Measurements from ENCODE around the gene KCNJ16.
"Not testable (repeated sequence)": the region's sequence is repeated elsewhere in the genome, so short reads cannot be mapped to it uniquely, and the experiment has no call there.

The KCNJ16 gene

GRCh38 chr17:70074956-70075355 lies at the start of gene KCNJ16:
Gene KCNJ16, plus strand, starts transcription at chr17:70075225. Its CDS starts 56,863 bp downstream, at chr17:70132088.
- no peak for DNase-seq (ENCODE audit: low read depth in 3 of 3)

DNA sequence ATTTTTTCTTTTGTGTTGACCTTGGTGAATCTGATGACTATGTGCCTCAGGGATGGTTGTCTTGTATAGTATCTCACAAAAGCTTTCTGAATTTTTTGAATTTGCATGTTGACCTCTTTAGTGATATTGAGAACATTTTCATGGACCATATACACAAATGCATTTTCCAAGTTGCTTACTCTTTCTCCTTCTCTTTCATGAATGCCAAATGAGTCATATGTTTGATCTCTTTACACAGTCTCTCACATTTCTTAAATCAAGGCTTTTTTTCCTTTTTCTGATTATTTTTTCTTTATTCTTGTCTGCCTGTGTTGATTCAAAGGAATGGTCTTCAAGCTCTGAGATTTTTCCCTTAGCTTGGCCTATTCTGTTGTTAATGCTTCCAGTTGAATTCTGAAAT lies 46.6 kb upstream of the KCNJ16 start:
- no peak for DNase-seq (ENCODE audit: low read depth in 3 of 3)

GRCh38 chr17:70028978-70029767 lies 45.9 kb upstream of the KCNJ16 start:
- DNase-seq (ENCODE audit: low read depth in 3 of 3): no peak

DNA sequence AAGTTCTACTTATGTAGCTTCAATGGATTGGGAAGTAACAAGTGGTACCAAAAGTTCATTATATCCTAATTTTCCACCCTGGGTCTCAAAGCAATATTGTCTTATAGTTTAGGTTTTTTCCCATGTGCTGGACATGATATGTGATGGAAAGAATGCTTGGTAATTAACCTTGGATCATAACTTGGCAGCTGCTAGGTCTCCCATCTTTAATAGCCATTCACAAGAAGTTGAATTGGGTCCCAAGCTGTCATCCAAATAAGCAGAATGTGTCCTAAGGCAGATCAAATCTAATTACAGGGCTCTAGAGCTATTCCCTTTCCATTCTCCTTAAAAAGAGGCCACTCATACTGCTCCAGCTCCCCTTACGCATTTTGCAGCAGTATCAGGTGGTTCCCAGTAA lies 44.7 kb upstream of the KCNJ16 start:
- DNase-seq (ENCODE audit: low read depth in 3 of 3): no peak

- no peak for DNase-seq (ENCODE audit: low read depth in 3 of 3)
These were observed 43.7 kb upstream of the KCNJ16 start for GRCh38 chr17:70031341-70031740.

- DNase-seq (ENCODE audit: low read depth in 3 of 3): no peak
These were observed 41.9 kb upstream of the KCNJ16 start for GRCh38 chr17:70033165-70033564.

DNA sequence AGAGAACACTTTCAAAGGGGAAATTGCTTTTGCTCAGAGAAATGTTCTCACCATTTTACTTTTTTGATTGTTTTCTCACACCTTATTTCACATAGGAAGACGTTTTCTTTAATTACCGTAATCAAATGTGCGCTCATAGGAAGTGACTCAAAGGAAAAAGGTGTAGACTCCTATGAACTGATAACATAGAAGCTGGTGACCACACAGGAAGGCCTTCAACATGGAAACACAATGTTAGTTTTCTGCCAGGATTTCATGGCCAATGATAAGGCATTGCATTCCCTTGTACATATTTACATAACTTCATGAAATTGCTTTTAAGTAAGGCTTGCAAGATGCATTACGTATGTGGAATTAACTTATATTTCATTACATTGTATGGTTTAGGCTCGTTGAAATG lies 40.9 kb upstream of the KCNJ16 start:
- DNase-seq (ENCODE audit: low read depth in 3 of 3): no peak

GRCh38 chr17:70037498-70037897 lies 37.5 kb upstream of the KCNJ16 start:
- no peak for DNase-seq (ENCODE audit: low read depth in 3 of 3)

GRCh38 chr17:70040336-70040735 lies 34.7 kb upstream of the KCNJ16 start:
- DNase-seq (ENCODE audit: low read depth in 3 of 3): no peak

DNA sequence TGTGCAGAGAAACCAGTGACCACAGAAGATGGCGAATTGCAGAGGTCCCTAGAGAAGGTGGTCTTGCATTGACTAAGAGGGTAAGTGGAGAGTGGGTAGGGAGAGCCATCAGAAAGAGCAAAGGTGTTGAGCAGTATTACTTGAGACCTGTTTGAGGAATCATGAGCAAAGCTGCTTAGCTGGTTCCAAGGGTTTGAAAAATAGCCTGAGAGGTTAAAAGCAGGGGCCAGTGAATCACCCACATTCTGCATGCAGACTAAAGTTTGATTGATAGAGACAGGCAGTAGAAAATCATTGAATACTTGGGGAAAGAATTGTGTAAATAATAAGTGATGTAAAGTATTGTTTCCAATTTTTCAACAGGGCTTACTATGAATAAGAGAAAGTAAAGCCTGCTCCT lies 34.0 kb upstream of the KCNJ16 start:
- no peak for DNase-seq (ENCODE audit: low read depth in 3 of 3)

DNA sequence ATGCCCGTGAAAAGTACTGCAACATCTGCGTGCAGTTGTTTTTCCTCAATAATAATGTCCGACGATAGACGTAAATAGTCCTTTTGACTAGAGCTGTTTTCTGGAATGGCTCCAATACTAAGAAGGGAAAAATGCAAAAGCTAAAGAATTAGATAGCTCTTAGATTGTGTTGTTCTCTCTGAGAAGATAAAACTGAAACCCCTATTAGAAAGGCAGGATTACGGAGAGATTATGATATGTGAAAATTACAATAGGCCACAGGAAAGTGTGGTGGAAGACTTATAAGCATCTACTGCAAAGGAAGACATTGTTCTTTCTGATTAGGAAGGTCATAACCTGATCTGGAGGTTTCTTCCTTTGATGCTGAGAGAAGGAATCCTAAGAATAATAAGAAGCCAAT lies 33.5 kb upstream of the KCNJ16 start:
- DNase-seq (ENCODE audit: low read depth in 3 of 3): no peak

GRCh38 chr17:70045780-70046179 lies 29.2 kb upstream of the KCNJ16 start:
- DNase-seq (ENCODE audit: low read depth in 3 of 3): not testable (repeated sequence)

- no peak for DNase-seq (ENCODE audit: low read depth in 3 of 3)
These were observed 27.2 kb upstream of the KCNJ16 start for GRCh38 chr17:70047619-70048419.

DNA sequence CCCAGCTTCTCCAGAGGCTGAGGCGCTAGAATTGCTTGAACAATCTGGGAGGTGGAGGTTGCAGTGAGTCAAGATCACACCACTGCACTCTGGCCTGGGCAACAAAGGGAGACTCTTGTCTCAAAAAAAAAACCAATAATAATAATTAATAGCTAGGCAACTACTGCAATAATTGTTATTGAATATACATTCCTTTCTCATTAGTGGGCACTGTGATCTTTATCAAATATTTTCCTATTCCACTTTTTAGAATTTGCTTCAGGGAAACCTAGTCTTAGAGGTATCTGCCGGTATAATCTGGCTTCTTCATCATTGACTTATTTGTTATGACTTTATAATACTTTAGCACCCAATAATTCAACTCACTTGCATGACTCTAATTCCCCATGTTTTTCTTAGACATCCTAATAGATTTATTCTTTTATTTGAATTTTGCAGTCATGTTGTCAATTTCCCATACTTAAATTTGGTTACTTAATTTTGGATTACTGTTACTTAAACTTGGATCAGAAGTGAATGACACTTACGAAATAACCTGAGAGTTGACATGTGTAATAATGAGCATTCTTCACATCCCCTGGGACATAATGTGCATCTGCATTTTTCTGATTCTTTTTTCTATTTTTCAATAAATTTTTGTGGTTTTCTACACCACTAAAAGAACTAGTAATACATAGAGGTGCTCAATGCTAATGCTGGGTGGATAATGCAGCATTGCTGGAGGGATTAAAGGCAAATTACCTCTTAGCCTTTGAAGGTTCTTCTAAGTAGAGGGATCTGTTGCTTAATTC lies 25.0 kb upstream of the KCNJ16 start:
- DNase-seq (ENCODE audit: low read depth in 3 of 3): no peak

DNA sequence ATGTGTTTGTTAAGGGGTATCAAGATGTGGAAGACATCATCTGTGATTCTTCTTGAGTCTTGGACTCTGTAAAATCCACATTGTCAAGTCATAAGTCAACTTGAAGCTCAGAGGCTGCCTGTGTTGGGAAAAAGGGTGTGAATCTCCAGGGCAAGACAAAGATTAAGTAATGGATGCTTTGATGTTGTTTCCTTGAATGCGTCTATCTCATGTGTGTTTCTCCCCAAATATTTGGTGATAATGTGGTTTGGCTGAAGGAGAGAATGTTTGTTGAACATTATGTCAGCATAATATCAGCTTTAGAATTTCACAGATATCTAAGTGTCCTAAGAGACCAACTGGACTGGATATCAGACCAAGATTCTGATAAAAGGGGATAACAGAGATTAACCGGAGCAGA lies 24.1 kb upstream of the KCNJ16 start:
- no peak for DNase-seq (ENCODE audit: low read depth in 3 of 3)

GRCh38 chr17:70053241-70054234 lies 21.5 kb upstream of the KCNJ16 start:
- no peak for DNase-seq (ENCODE audit: low read depth in 3 of 3)

GRCh38 chr17:70055000-70055399 lies 20.0 kb upstream of the KCNJ16 start:
- no peak for DNase-seq (ENCODE audit: low read depth in 3 of 3)

DNA sequence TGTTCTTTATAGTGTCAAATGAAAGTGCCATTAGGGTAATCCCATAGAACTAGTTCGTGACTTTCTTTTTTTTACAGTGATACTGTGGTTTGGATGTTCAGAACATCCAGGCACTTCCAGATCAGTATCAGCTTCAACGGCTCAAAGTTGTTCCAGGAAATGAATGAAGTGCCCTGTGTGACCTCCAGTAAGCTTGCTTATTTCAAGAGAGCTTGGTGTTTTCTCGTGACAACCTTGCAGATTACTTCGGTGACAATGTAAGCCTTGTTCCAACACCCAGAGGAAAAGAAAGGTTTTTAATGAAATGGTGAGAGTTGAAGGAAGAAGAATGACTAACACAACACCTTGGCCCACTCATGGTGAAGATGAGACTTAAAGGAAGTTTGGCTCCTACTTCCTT lies 16.0 kb upstream of the KCNJ16 start:
- no peak for DNase-seq (ENCODE audit: low read depth in 3 of 3)

GRCh38 chr17:70059649-70060048 lies 15.4 kb upstream of the KCNJ16 start:
- no peak for DNase-seq (ENCODE audit: low read depth in 3 of 3)

DNA sequence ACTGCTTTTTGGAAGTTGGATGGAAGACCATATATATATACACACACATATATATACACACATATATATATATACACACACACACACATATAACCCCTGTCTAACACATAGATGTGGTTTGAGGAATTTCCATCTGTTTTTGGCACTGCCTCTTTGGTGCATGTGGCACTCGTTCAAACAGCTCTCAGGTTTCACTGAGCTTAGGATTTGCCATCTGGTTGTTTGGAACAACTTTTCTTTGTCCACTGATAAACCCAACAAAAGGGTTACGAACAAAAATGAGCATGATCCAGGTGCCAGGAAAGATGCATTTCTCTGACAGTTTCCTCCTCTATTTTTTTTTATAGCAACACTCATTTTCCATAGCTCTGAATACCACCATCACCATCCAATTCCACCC lies 14.6 kb upstream of the KCNJ16 start:
- DNase-seq (ENCODE audit: low read depth in 3 of 3): no peak

- DNase-seq (ENCODE audit: low read depth in 3 of 3): no peak
These were observed 7.9 kb upstream of the KCNJ16 start for GRCh38 chr17:70067134-70067533.

Data from stimulated activated CD4-positive, alpha-beta T cell treated with anti-CD3 and anti-CD28 coated beads, TNF-alpha, amount 100 ng/mL, for 4 hours (primary cell).